Melanocyte of skin (primary cell): Measurements from ENCODE around the gene AFTPH. TPM values are rescaled to one million over a fixed set of nuclear protein-coding genes. Genes with fewer than 3 reads are reported as not detected.

Experiments used
- small RNA-seq, 2 donors: library from RNA; depleted of rRNA; stranded (forward); fragments of <200 nt; gene quantifications; one replicate each; pipeline ENCODE3, GENCODE V24; 2012
- total RNA-seq, 2 donors: library from RNA; depleted of rRNA; stranded (reverse); fragments of >200 nt; gene quantifications; 2 replicates each; pipeline ENCODE4 v1.2.3, GENCODE V29; 2012

The AFTPH gene
- 10 to 100 TPM; 18.6 to 21.6 TPM for total RNA-seq

GRCh38 chr2:64523666-64524603 is at the start of gene AFTPH:
Gene AFTPH, plus strand, starts transcription at chr2:64524328. Its CDS starts 27,147 bp downstream, at chr2:64551475.

Small RNAs within 50 kb of the gene (small RNA-seq; reads per million reads assigned to genes)
- 0 reads per million in 2 donors for gene RNU6-100P

Other genes with a start within 250 kb of the AFTPH start
- 1 to 10 TPM; 3.0 to 4.8 TPM for gene LGALSL, start 70.2 kb upstream of the AFTPH start, total RNA-seq
- gene SERTAD2, start 129.6 kb downstream of the AFTPH start, total RNA-seq, result 10 to 100 TPM in 1 of 2 donors, 1 to 10 TPM in 1; 7.2 to 10.7 TPM